ENCODE results near the gene LRRC8B.

GRCh38 chr1:89538361-89538760 is 13.7 kb downstream of the LRRC8B start:
- TF ChIP-seq CTCF (conservative IDR thresholded peaks at IDR 0.05; ENCODE audit: low read length) (no peak), EZH2phosphoT487 (IDR thresholded peaks at IDR 0.05; ENCODE audit: borderline replicate concordance) (no peak)

Measured in Loucy (cell line).